MM.1S (cell line): Measurements from ENCODE around the gene DNAH8.

Experiments
- DNase-seq: peaks from one replicate; pipeline ENCODE4 v3.0.0-alpha.2; 2015
- H2AFZ ChIP-seq: fragments of 300-600 bp; sonication (generic); 2 replicates; pipeline ENCODE4 v1.6.0; 2016; ENCODE audit warnings: antibody characterized with exemption, low read length
- H3F3A ChIP-seq: fragments of 300-600 bp; sonication (generic); 2 replicates; pipeline ENCODE4 v1.6.1; 2016; ENCODE audit warnings: mild to moderate bottlenecking, antibody characterized with exemption, low read length, moderate library complexity, mixed read lengths; ENCODE audit not compliant: insufficient read depth
- H3K27ac ChIP-seq: fragments of 300-600 bp; sonication (generic); 2 replicates; pipeline ENCODE4 v1.5.1; 2016; ENCODE audit warnings: mild to moderate bottlenecking, low read length
- H3K27me3 ChIP-seq: fragments of 300-600 bp; sonication (generic); replicated peaks from 2 replicates; pipeline ENCODE4 v1.6.0; 2016; ENCODE audit warnings: low read length; ENCODE audit not compliant: insufficient read depth
- H3K36me3 ChIP-seq: fragments of 300-600 bp; sonication (generic); replicated peaks from 2 replicates; pipeline ENCODE4 v1.6.1; 2016; ENCODE audit warnings: mild to moderate bottlenecking, low read length, mixed read lengths; ENCODE audit not compliant: insufficient read depth
- H3K4me1 ChIP-seq: fragments of 300-600 bp; sonication (generic); 2 replicates; pipeline ENCODE4 v1.6.1; 2016; ENCODE audit warnings: low read length, mixed read lengths
- H3K4me2 ChIP-seq: fragments of 300-600 bp; sonication (generic); 2 replicates; pipeline ENCODE4 v1.6.0; 2016; ENCODE audit warnings: low read depth, low read length
- H3K4me3 ChIP-seq: fragments of 300-600 bp; sonication (generic); 2 replicates; pipeline ENCODE4 v1.5.1; 2016; ENCODE audit warnings: low read length, mixed read lengths
- H3K79me2 ChIP-seq: fragments of 300-600 bp; sonication (generic); 2 replicates; pipeline ENCODE4 v1.6.1; 2016; ENCODE audit warnings: mixed run types, low read length, mixed read lengths
- H3K9ac ChIP-seq: fragments of 300-600 bp; sonication (generic); 2 replicates; pipeline ENCODE4 v1.6.1; 2016; ENCODE audit warnings: low read length, mixed read lengths
- H3K9me2 ChIP-seq: fragments of 300-600 bp; sonication (generic); replicated peaks from 2 replicates; pipeline ENCODE4 v1.6.1; 2016; ENCODE audit warnings: mild to moderate bottlenecking, low read length, mixed read lengths; ENCODE audit not compliant: insufficient read depth
- H3K9me3 ChIP-seq: fragments of 300-600 bp; sonication (generic); replicated peaks from 2 replicates; pipeline ENCODE4 v1.6.1; 2016; ENCODE audit warnings: mild to moderate bottlenecking, low read length, mixed read lengths; ENCODE audit not compliant: insufficient read depth
- H4K20me1 ChIP-seq: fragments of 300-600 bp; sonication (generic); 2 replicates; pipeline ENCODE4 v1.6.1; 2016; ENCODE audit warnings: mild to moderate bottlenecking, low read length, moderate library complexity, mixed read lengths; ENCODE audit not compliant: insufficient read depth
- CTCF ChIP-seq: fragments of 300-600 bp; sonication (generic); IDR thresholded peaks from 2 replicates; pipeline ENCODE4 v1.5.1; 2016; ENCODE audit warnings: antibody characterized with exemption, low read length, mixed read lengths
- EZH2 ChIP-seq: fragments of 300-600 bp; sonication (generic); optimal IDR thresholded peaks from 2 replicates; pipeline ENCODE3; 2017; ENCODE audit warnings: low read depth, mild to moderate bottlenecking, antibody characterized with exemption, low read length, mixed read lengths
- EZH2phosphoT487 ChIP-seq: fragments of 300-600 bp; sonication (generic); IDR thresholded peaks from 2 replicates; pipeline ENCODE4 v1.6.1; 2018; ENCODE audit warnings: antibody characterized with exemption, low read length

Gene DNAH8

GRCh38 chr6:38853236-38853635, 138.1 kb downstream of the DNAH8 start:
- Histone ChIP-seq H3K79me2 (no peaks in the 10 kb centered on the region), H3K27ac (no peak overlapping the region), H3K36me3 (no peaks in the 10 kb centered on the region), H3K4me2 (no peak overlapping the region), H4K20me1 (no peaks in the 10 kb centered on the region), H3K27me3 (no peaks in the 10 kb centered on the region), H3K9me3 (no peaks in the 10 kb centered on the region), H3K4me3 (no peak overlapping the region), H2AFZ (no peak overlapping the region), H3K9ac (no peak overlapping the region), H3K4me1 (no peaks in the 10 kb centered on the region), H3K9me2 (no peaks in the 10 kb centered on the region), H3F3A (no peaks in the 10 kb centered on the region)
- no peak for DNase-seq
- no peak for TF ChIP-seq CTCF
- no peak for TF ChIP-seq EZH2phosphoT487
- no peak for TF ChIP-seq EZH2

GRCh38 chr6:38856492-38856891, 141.4 kb downstream of the DNAH8 start:
- Histone ChIP-seq H3K79me2 (no peaks in the 10 kb centered on the region), H3K36me3 (no peaks in the 10 kb centered on the region), H3K9ac (no peak overlapping the region), H2AFZ (no peak overlapping the region), H3K4me3 (no peak overlapping the region), H3K27ac (no peak overlapping the region), H3F3A (no peaks in the 10 kb centered on the region), H3K9me3 (no peaks in the 10 kb centered on the region), H3K9me2 (no peaks in the 10 kb centered on the region), H4K20me1 (no peaks in the 10 kb centered on the region), H3K4me2 (no peak overlapping the region), H3K27me3 (no peaks in the 10 kb centered on the region), H3K4me1 (no peaks in the 10 kb centered on the region)
- no peak for DNase-seq
- no peak for TF ChIP-seq EZH2phosphoT487
- TF ChIP-seq CTCF: no peak
- TF ChIP-seq EZH2: no peak

- Histone ChIP-seq H3F3A (no peaks in the 10 kb centered on the region), H3K36me3 (no peaks in the 10 kb centered on the region), H3K4me2 (no peak overlapping the region), H3K27ac (no peak overlapping the region), H2AFZ (no peak overlapping the region), H4K20me1 (no peaks in the 10 kb centered on the region), H3K9me2 (no peaks in the 10 kb centered on the region), H3K27me3 (no peaks in the 10 kb centered on the region), H3K9ac (no peak overlapping the region), H3K4me1 (no peaks in the 10 kb centered on the region), H3K4me3 (no peak overlapping the region), H3K9me3 (no peaks in the 10 kb centered on the region), H3K79me2 (no peaks in the 10 kb centered on the region)
- TF ChIP-seq EZH2: no peak
- TF ChIP-seq EZH2phosphoT487: no peak
- no peak for DNase-seq
These were observed 142.7 kb downstream of the DNAH8 start for GRCh38 chr6:38857815-38858214.

GRCh38 chr6:38860041-38860440, 144.9 kb downstream of the DNAH8 start:
- Histone ChIP-seq H3K27ac (no peak overlapping the region), H3K4me2 (no peak overlapping the region), H3K36me3 (no peaks in the 10 kb centered on the region)

More at GRCh38 chr6:38860041-38860440, 144.9 kb downstream of the DNAH8 start:
- no peaks in the 10 kb centered on the region for H3F3A ChIP-seq
- TF ChIP-seq CTCF (no peak), EZH2phosphoT487 (no peak), EZH2 (no peak)
- no peaks in the 10 kb centered on the region for H3K4me1 ChIP-seq
- no peaks in the 10 kb centered on the region for H3K79me2 ChIP-seq
- H3K27me3 ChIP-seq: no peaks in the 10 kb centered on the region
- no peak overlapping the region for H3K4me3 ChIP-seq
- H2AFZ ChIP-seq: no peak overlapping the region
- no peaks in the 10 kb centered on the region for H3K9me3 ChIP-seq
- H3K9me2 ChIP-seq: no peaks in the 10 kb centered on the region
- no peaks in the 10 kb centered on the region for H4K20me1 ChIP-seq
- no peak overlapping the region for H3K9ac ChIP-seq
- DNase-seq: no peak
